ENCODE results near the gene FRK. TPM values are rescaled to one million over a fixed set of nuclear protein-coding genes. Genes with fewer than 3 reads are reported as not detected.
"Not testable (repeated sequence)": the region's sequence is repeated elsewhere in the genome, so short reads cannot be mapped to it uniquely, and the experiment has no call there.

FRK gene
- total RNA-seq, 1 donor from 2014 or later, result 2.6 TPM

DNA sequence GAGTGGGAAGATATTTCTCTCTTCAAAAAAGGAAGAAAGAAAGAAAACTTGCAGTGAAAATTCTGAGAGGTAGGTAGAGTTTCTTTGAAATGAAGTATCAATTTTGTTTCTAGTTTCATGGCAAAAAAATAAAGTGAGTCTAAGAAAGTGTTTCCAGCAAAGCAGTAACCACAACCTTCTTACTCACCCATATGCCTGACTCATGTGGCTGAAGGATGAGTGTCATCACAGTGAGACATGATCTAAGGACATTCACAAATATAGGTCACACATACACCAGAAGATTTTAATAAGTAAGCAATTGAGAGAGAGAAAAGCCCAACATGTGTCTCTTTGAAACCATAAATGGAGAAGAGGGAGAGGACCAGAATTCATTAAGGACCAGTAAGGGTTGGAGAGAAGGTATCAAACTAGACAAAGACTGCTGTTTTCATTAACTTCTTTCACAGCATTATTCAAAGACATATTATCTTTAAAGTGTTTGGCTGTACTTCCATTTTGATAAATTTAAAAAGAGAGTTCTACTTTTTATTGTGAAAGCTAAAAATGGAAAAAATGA is 169.5 kb downstream of the FRK start:
- no peak for DNase-seq (ENCODE audit: low spot score)

DNA sequence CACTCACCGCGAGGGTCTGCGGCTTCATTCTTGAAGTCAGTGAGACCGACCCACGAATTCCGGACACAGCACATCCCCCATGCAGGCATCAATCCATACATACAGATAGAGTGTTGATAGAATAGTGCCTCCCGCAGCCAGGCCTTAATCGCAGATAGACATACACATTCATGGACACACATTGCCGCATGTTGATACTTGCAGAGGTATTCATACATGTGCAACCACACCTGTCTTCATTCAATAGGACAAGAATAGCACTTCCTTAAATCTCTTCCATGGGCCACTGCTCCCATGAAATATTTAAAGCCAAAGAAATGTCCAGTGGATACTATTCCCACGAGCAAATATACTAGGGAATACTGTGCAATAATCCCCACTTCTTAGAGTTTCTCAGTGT is 170.5 kb downstream of the FRK start:
- DNase-seq (ENCODE audit: low spot score), result no peak

- not testable (repeated sequence) for DNase-seq (ENCODE audit: low spot score)
Measured at GRCh38 chr6:115888687-115889470, 171.8 kb downstream of the FRK start.

- DNase-seq (ENCODE audit: low spot score), result no peak
Measured at GRCh38 chr6:115887891-115888290, 172.8 kb downstream of the FRK start.

GRCh38 chr6:115885636-115886366 is 174.9 kb downstream of the FRK start:
- no peak for DNase-seq (ENCODE audit: low spot score)

GRCh38 chr6:115882771-115883170 is 177.9 kb downstream of the FRK start:
- no peak for DNase-seq (ENCODE audit: low spot score)

DNA sequence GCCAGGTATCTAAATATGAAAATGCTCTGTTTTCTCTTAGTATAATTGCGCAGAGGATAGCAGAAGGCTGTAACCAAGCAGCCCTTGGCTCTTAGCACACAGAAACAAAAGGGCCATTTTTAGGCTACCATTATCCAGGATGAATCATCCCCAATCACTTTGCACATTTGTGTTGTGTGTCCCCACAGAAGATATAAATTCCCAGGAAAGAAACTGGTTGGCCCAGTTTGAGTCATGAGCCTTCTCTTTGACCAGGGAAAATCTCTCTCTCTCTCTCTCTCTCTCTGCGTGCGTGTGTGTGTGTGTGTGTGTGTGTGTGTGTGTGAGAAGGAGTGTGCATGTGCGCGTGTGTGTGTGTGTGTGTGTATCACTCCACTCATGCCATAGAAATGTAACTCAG is 178.5 kb downstream of the FRK start:
- no peak for DNase-seq (ENCODE audit: low spot score)

Other genes starting within 250 kb of the FRK start
- gene NT5DC1, start 40.0 kb upstream of the FRK start, total RNA-seq (ENCODE audit: insufficient read depth, low replicate concordance), result 20.0 TPM
- gene COL10A1, start 65.2 kb upstream of the FRK start, total RNA-seq (ENCODE audit: insufficient read depth, low replicate concordance), result 2.2 TPM
- gene TSPYL4, start 193.2 kb upstream of the FRK start, total RNA-seq (ENCODE audit: insufficient read depth, low replicate concordance), result 16.6 TPM
- 48.4 TPM for gene TSPYL1, start 219.0 kb upstream of the FRK start, total RNA-seq (ENCODE audit: insufficient read depth, low replicate concordance)